Mesendoderm (in vitro differentiated cells): Measurements from ENCODE around the gene SGMS1.

ENCODE experiments used
- DNase-seq: peaks from one replicate; pipeline ENCODE4 v3.0.0; 2013
- H2AK5ac ChIP-seq: 2 replicates; pipeline ENCODE4 v1.6.1; 2013; ENCODE audit warnings: low read length, inconsistent platforms
- H2BK120ac ChIP-seq: 2 replicates; pipeline ENCODE4 v1.6.1; 2013; ENCODE audit warnings: low read depth, mild to moderate bottlenecking, low read length, moderate library complexity, mixed read lengths
- H2BK15ac ChIP-seq: replicated peaks from 2 replicates; pipeline ENCODE4 v1.6.1; 2013; ENCODE audit warnings: low read depth, mild to moderate bottlenecking, moderate library complexity
- H2BK5ac ChIP-seq: 2 replicates; pipeline ENCODE4 v1.6.1; 2013; ENCODE audit warnings: low read length, inconsistent platforms
- H3K18ac ChIP-seq: 2 replicates; pipeline ENCODE4 v1.6.1; 2013; ENCODE audit warnings: mild to moderate bottlenecking, low read length, mixed read lengths
- H3K23ac ChIP-seq: one replicate; pipeline ENCODE4 v1.6.1; 2013; ENCODE audit warnings: low read length
- H3K27ac ChIP-seq: 2 replicates; pipeline ENCODE4 v1.5.1; 2013; ENCODE audit warnings: low read depth, mild to moderate bottlenecking, inconsistent platforms, low read length, moderate library complexity
- H3K27me3 ChIP-seq: 2 replicates; pipeline ENCODE4 v1.6.1; 2013; ENCODE audit warnings: low read length, control low read depth, mild to moderate bottlenecking, inconsistent platforms; ENCODE audit not compliant: insufficient read depth, poor library complexity
- H3K36me3 ChIP-seq: 2 replicates; pipeline ENCODE4 v1.6.1; 2013; ENCODE audit warnings: low read length, inconsistent platforms; ENCODE audit not compliant: control insufficient read depth, insufficient read depth
- H3K4ac ChIP-seq: one replicate; pipeline ENCODE4 v1.6.1; 2013; ENCODE audit warnings: low read depth, mild to moderate bottlenecking, low read length, moderate library complexity
- H3K4me1 ChIP-seq: 2 replicates; pipeline ENCODE4 v1.6.1; 2013; ENCODE audit warnings: low read depth, low read length, inconsistent platforms; ENCODE audit not compliant: control insufficient read depth
- H3K4me2 ChIP-seq: 2 replicates; pipeline ENCODE4 v1.6.1; 2013; ENCODE audit warnings: low read length
- H3K4me3 ChIP-seq: 2 replicates; pipeline ENCODE4 v1.5.1; 2013; ENCODE audit warnings: mild to moderate bottlenecking, low read length
- H3K56ac ChIP-seq: one replicate; pipeline ENCODE4 v1.6.1; 2013; ENCODE audit warnings: low read length
- H3K79me1 ChIP-seq: 2 replicates; pipeline ENCODE4 v1.6.1; 2013; ENCODE audit warnings: low read length, inconsistent platforms
- H3K79me2 ChIP-seq: 2 replicates; pipeline ENCODE4 v1.6.1; 2013; ENCODE audit warnings: mild to moderate bottlenecking, low read length; ENCODE audit not compliant: control insufficient read depth, insufficient read depth
- H3K9ac ChIP-seq: 2 replicates; pipeline ENCODE4 v1.6.1; 2013; ENCODE audit warnings: low read length, inconsistent platforms
- H4K5ac ChIP-seq: one replicate; pipeline ENCODE4 v1.6.1; 2013; ENCODE audit warnings: low read length
- H4K8ac ChIP-seq: one replicate; pipeline ENCODE4 v1.6.1; 2013; ENCODE audit warnings: low read depth, mild to moderate bottlenecking, control low read depth, low read length, moderate library complexity
- WGBS: extraction: QIAGEN DNeasy Blood & Tissue Kit; methylation state at CpG from one replicate; pipeline ENCODE4 v1.1.7; 2013; ENCODE audit warnings: low lambda C conversion rate, missing lambda C conversion rate; ENCODE audit not compliant: insufficient coverage; ENCODE audit errors: extremely low coverage; 5-methylcytosine and 5-hydroxymethylcytosine counted together

The SGMS1 gene

DNA sequence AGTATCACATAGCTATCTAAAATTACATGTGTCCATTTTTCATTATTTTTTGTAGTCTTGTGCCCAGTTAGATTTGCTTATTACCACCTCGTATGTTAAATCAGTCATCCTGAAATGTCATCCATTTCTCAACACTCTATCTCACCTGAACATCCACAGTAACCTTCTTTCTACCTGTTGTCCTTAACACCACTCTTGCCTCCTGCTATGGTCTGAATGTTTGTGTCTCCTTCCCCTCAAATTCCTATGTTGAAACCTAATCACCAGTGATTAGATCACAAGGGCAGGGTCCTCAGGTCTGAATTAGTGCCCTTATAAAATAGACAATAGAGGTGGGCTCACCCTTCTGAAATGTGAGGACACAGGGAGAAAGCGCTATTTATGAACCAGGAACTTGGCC, 292.3 kb downstream of the SGMS1 start:
- no peaks in the 10 kb centered on the region for H3K4me1 ChIP-seq
- WGBS, result no CpG with 5 or more reads among the region's 2 CpGs
- H4K5ac ChIP-seq, result no peak overlapping the region
- peak; percentile 18 for DNase-seq
- no peaks in the 10 kb centered on the region for H3K79me2 ChIP-seq
- H3K18ac ChIP-seq, result no peak overlapping the region
- H4K8ac ChIP-seq, result no peak overlapping the region
- no peak overlapping the region for H3K4me3 ChIP-seq
- no peak overlapping the region for H3K4ac ChIP-seq
- no peaks in the 10 kb centered on the region for H3K36me3 ChIP-seq
- H2BK15ac ChIP-seq, result no peak overlapping the region
- no peaks in the 10 kb centered on the region for H3K27me3 ChIP-seq
- H3K9ac ChIP-seq, result no peak overlapping the region
- no peak overlapping the region for H2BK120ac ChIP-seq
- no peak overlapping the region for H3K23ac ChIP-seq
- no peak overlapping the region for H2BK5ac ChIP-seq
- H3K27ac ChIP-seq, result no peak overlapping the region
- no peaks in the 10 kb centered on the region for H3K79me1 ChIP-seq
- H3K56ac ChIP-seq, result no peak overlapping the region
- no peak overlapping the region for H2AK5ac ChIP-seq
- H3K4me2 ChIP-seq, result no peak overlapping the region

- no CpG with 5 or more reads among the region's 13 CpGs for WGBS
- Histone ChIP-seq H3K27ac (no peak overlapping the region), H3K4ac (no peak overlapping the region), H3K18ac (no peak overlapping the region), H3K23ac (no peak overlapping the region), H4K5ac (no peak overlapping the region), H3K9ac (no peak overlapping the region), H2BK5ac (no peak overlapping the region), H3K4me2 (no peak overlapping the region), H3K4me1 (peaks cover 2% of the 10 kb centered on the region), H3K4me3 (no peak overlapping the region), H2BK15ac (no peak overlapping the region), H3K36me3 (no peaks in the 10 kb centered on the region), H4K8ac (no peak overlapping the region), H3K56ac (no peak overlapping the region), H3K27me3 (no peaks in the 10 kb centered on the region), H3K79me1 (no peaks in the 10 kb centered on the region), H2AK5ac (no peak overlapping the region), H3K79me2 (no peaks in the 10 kb centered on the region), H2BK120ac (no peak overlapping the region)
- no peak for DNase-seq
Observed at GRCh38 chr10:50326757-50327701, 296.7 kb downstream of the SGMS1 start.

DNA sequence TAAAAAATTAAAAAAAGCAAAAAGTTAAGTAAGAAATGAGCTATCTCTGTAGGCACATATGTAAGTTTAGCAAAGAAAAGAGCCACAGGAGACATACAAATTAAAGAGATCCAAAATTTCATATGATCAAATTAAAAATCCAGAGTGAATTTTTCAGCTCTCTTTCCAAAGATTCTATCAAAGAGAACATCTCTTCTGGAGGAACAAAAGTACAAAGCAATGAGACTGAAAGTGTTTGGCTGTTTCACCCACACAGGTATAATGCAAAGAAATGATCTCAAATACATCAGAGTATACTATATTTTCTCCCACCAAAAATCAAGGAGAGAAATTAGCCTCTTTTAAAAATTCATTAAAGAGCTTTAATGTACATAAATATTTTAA, 297.6 kb downstream of the SGMS1 start:
- no peaks in the 10 kb centered on the region for H3K36me3 ChIP-seq
- no peak overlapping the region for H2AK5ac ChIP-seq
- no peak overlapping the region for H4K5ac ChIP-seq
- H3K4me3 ChIP-seq, result no peak overlapping the region
- H3K79me1 ChIP-seq, result no peaks in the 10 kb centered on the region
- no peak overlapping the region for H3K18ac ChIP-seq
- H2BK120ac ChIP-seq, result no peak overlapping the region
- H3K4ac ChIP-seq, result no peak overlapping the region
- peaks cover 2% of the 10 kb centered on the region for H3K4me1 ChIP-seq
- H2BK5ac ChIP-seq, result no peak overlapping the region
- no peak overlapping the region for H3K23ac ChIP-seq
- no peak overlapping the region for H3K4me2 ChIP-seq
- H3K79me2 ChIP-seq, result no peaks in the 10 kb centered on the region
- DNase-seq, result no peak
- no peak overlapping the region for H3K9ac ChIP-seq
- no peak overlapping the region for H4K8ac ChIP-seq
- no peak overlapping the region for H3K27ac ChIP-seq
- H3K56ac ChIP-seq, result no peak overlapping the region
- no peak overlapping the region for H2BK15ac ChIP-seq
- no peaks in the 10 kb centered on the region for H3K27me3 ChIP-seq

DNA sequence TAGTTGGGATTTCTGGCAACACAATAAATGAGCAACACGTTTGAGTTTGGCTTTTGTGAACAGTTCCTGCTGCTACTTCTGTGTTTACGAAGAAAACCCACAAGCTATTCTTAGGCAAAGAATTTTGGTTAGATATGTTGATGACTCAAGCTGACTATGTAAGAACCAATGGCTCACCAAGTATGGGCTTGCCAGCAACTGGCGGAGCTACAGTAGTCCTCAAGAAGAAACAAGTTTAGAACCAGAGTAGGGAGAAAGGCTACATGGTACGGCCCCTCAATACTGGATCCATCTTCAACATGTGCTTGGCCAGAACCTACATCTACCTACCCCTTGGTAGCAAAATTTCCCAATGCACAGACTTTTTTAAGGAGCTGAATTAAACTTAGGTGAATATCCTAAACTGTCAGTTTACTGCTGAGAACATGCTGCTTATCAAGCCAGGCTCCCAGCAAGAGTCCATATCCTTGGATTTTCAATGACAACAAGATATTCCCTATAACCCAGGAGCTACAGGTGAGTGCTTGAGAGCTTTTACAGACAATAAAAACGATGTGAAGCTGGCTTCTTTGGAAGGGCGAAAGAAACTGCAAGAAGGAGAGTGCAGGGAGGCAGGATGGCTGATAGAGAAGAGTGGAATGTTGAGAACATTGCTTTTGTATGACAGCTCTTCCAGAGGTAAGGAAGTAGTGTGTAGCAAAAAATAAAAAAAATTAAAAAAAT, 298.1 kb downstream of the SGMS1 start:
- Histone ChIP-seq H3K79me2 (no peaks in the 10 kb centered on the region), H3K27ac (no peak overlapping the region), H3K36me3 (no peaks in the 10 kb centered on the region), H3K79me1 (no peaks in the 10 kb centered on the region), H4K5ac (no peak overlapping the region), H3K4me3 (no peak overlapping the region), H3K56ac (no peak overlapping the region), H2BK120ac (no peak overlapping the region), H3K4ac (no peak overlapping the region), H3K23ac (no peak overlapping the region), H2BK5ac (no peak overlapping the region), H3K4me1 (peaks cover 2% of the 10 kb centered on the region), H3K4me2 (no peak overlapping the region), H3K27me3 (no peaks in the 10 kb centered on the region), H2AK5ac (no peak overlapping the region), H3K18ac (no peak overlapping the region), H4K8ac (no peak overlapping the region), H3K9ac (no peak overlapping the region), H2BK15ac (no peak overlapping the region)
- peak; percentile 29 for DNase-seq
- WGBS, result no CpG with 5 or more reads among the region's 6 CpGs

DNA sequence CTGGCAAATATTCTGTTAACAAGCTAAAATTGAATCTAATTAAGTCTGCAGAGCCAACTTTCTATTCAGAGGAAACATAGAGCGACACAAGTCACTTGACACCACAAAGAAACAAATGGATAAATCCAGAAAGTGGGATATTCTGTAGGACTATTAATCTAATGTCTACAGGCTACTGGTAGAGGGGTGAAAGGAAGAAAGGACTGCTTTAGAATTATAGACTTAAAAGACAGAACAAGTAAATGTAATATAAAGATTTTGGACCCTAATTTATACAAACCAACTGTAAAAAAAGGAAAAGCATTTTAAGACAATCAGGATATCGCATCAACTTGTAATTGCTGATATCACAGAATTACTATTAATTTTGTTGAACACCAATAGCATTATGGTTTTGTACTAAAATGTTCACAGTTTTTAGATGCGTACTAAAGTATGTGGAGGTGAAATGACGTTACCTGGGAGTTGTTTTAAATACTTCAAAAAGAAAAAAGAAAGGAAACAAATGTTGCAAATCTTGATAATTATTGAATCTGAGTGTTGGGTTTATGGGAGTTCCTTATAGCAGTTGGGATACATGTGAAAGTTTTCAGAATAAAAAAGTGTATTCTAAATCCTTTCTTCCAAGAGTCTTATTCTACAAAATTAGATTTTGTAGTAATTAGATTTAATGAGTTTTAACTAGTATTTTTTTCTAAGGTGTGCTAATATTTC, 298.9 kb downstream of the SGMS1 start:
- no peak overlapping the region for H2BK5ac ChIP-seq
- WGBS, result no CpG with 5 or more reads among the region's 4 CpGs
- H3K27ac ChIP-seq, result no peak overlapping the region
- no peak overlapping the region for H4K5ac ChIP-seq
- H3K9ac ChIP-seq, result no peak overlapping the region
- H3K4me3 ChIP-seq, result no peak overlapping the region
- no peak overlapping the region for H2AK5ac ChIP-seq
- no peak overlapping the region for H3K18ac ChIP-seq
- H3K56ac ChIP-seq, result no peak overlapping the region
- H3K4ac ChIP-seq, result no peak overlapping the region
- H3K4me1 ChIP-seq, result peaks cover 2% of the 10 kb centered on the region
- no peak overlapping the region for H2BK120ac ChIP-seq
- H3K23ac ChIP-seq, result no peak overlapping the region
- no peak overlapping the region for H4K8ac ChIP-seq
- no peak overlapping the region for H2BK15ac ChIP-seq
- H3K79me1 ChIP-seq, result no peaks in the 10 kb centered on the region
- H3K79me2 ChIP-seq, result no peaks in the 10 kb centered on the region
- no peak for DNase-seq
- H3K36me3 ChIP-seq, result no peaks in the 10 kb centered on the region
- no peak overlapping the region for H3K4me2 ChIP-seq
- no peaks in the 10 kb centered on the region for H3K27me3 ChIP-seq
